ENCODE results near the gene PRPF6.
A peak's percentile ranks its signal among the peaks of the same experiment; 100 is the strongest.
"Not testable (repeated sequence)": the region's sequence is repeated elsewhere in the genome, so short reads cannot be mapped to it uniquely, and the experiment has no call there.

PRPF6 gene

GRCh38 chr20:64000906-64001305, 20.0 kb downstream of the PRPF6 start:
- H3K4me3 ChIP-seq (ENCODE audit: low read length), result no peak overlapping the region
- DNase-seq (ENCODE audit: low read depth, low spot score), result no peak

- no peak for DNase-seq (ENCODE audit: low read depth, low spot score)
- H3K4me3 ChIP-seq (ENCODE audit: low read length), result no peak overlapping the region
Measured at GRCh38 chr20:64001607-64002011, 20.7 kb downstream of the PRPF6 start.

- H3K4me3 ChIP-seq (ENCODE audit: low read length), result no peak overlapping the region
- DNase-seq (ENCODE audit: low read depth, low spot score), result no peak
Measured at GRCh38 chr20:64003960-64004725, 23.2 kb downstream of the PRPF6 start.

GRCh38 chr20:64005394-64005793, 24.5 kb downstream of the PRPF6 start:
- no peak overlapping the region for H3K4me3 ChIP-seq (ENCODE audit: low read length)
- DNase-seq (ENCODE audit: low read depth, low spot score), result no peak

- no peak overlapping the region for H3K4me3 ChIP-seq (ENCODE audit: low read length)
- no peak for DNase-seq (ENCODE audit: low read depth, low spot score)
Measured at GRCh38 chr20:64006490-64006889, 25.6 kb downstream of the PRPF6 start.

- no peak overlapping the region for H3K4me3 ChIP-seq (ENCODE audit: low read length)
- no peak for DNase-seq (ENCODE audit: low read depth, low spot score)
Measured at GRCh38 chr20:64006902-64007301, 26.0 kb downstream of the PRPF6 start.

- no peak for DNase-seq (ENCODE audit: low read depth, low spot score)
Measured at GRCh38 chr20:64009811-64010387, 29.0 kb downstream of the PRPF6 start.

GRCh38 chr20:64010711-64011237, 29.8 kb downstream of the PRPF6 start:
- no peak for DNase-seq (ENCODE audit: low read depth, low spot score)

More at GRCh38 chr20:64009811-64010387, 29.0 kb downstream of the PRPF6 start:
- no peak overlapping the region for H3K4me3 ChIP-seq (ENCODE audit: low read length)

GRCh38 chr20:64011366-64011779, 30.4 kb downstream of the PRPF6 start:
- DNase-seq (ENCODE audit: low read depth, low spot score), result no peak
- no peak overlapping the region for H3K4me3 ChIP-seq (ENCODE audit: low read length)

More at GRCh38 chr20:64010711-64011237, 29.8 kb downstream of the PRPF6 start:
- no peak overlapping the region for H3K4me3 ChIP-seq (ENCODE audit: low read length)

GRCh38 chr20:64012385-64013154, 31.6 kb downstream of the PRPF6 start:
- H3K4me3 ChIP-seq (ENCODE audit: low read length), result peak overlapping the region; percentile 11
- DNase-seq (ENCODE audit: low read depth, low spot score), result not testable (repeated sequence)

GRCh38 chr20:64015635-64016034, 34.7 kb downstream of the PRPF6 start:
- DNase-seq (ENCODE audit: low read depth, low spot score), result no peak
- H3K4me3 ChIP-seq (ENCODE audit: low read length), result no peak overlapping the region

GRCh38 chr20:64021124-64021975, 40.4 kb downstream of the PRPF6 start:
- no peak for DNase-seq (ENCODE audit: low read depth, low spot score)

GRCh38 chr20:64022671-64023360, 41.9 kb downstream of the PRPF6 start:
- H3K4me3 ChIP-seq (ENCODE audit: low read length), result no peak overlapping the region
- no peak for DNase-seq (ENCODE audit: low read depth, low spot score)

More at GRCh38 chr20:64021124-64021975, 40.4 kb downstream of the PRPF6 start:
- no peak overlapping the region for H3K4me3 ChIP-seq (ENCODE audit: low read length)

GRCh38 chr20:64023361-64024140, 42.6 kb downstream of the PRPF6 start:
- DNase-seq (ENCODE audit: low read depth, low spot score), result no peak
- H3K4me3 ChIP-seq (ENCODE audit: low read length), result no peak overlapping the region

- no peak for DNase-seq (ENCODE audit: low read depth, low spot score)
Measured at GRCh38 chr20:64024141-64024990, 43.4 kb downstream of the PRPF6 start.

GRCh38 chr20:64025101-64025825, 44.3 kb downstream of the PRPF6 start:
- no peak overlapping the region for H3K4me3 ChIP-seq (ENCODE audit: low read length)
- DNase-seq (ENCODE audit: low read depth, low spot score), result no peak

More at GRCh38 chr20:64024141-64024990, 43.4 kb downstream of the PRPF6 start:
- H3K4me3 ChIP-seq (ENCODE audit: low read length), result no peak overlapping the region
